ENCODE data around the gene STOM. TPM values are rescaled to one million over a fixed set of nuclear protein-coding genes. Genes with fewer than 3 reads are reported as not detected.
"Not testable (repeated sequence)": the region's sequence is repeated elsewhere in the genome, so short reads cannot be mapped to it uniquely, and the experiment has no call there.

Gene STOM
- total RNA-seq, 1 experiment from 2014 or later, result 33.1 TPM

DNA sequence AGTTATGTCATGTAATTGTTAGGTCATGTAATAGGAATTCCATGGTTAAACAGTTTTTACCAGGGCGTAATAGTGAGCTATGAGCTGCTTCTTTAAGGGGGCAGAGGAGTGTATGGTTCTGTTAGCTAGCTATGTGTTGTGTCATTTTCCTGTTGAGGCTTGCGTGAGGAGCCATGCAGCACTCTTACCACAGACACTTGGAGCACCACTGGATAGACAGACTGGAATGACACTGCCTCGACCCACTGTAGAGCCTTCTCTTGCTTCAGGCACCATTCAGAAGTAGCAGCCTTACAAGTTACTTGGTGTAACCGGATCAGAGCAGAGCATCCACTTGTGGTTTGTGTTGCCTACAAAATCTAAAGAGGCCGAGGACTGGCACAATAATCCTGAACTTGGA lies 28.3 kb upstream of the STOM start:
- TF ChIP-seq, protein P1, sequence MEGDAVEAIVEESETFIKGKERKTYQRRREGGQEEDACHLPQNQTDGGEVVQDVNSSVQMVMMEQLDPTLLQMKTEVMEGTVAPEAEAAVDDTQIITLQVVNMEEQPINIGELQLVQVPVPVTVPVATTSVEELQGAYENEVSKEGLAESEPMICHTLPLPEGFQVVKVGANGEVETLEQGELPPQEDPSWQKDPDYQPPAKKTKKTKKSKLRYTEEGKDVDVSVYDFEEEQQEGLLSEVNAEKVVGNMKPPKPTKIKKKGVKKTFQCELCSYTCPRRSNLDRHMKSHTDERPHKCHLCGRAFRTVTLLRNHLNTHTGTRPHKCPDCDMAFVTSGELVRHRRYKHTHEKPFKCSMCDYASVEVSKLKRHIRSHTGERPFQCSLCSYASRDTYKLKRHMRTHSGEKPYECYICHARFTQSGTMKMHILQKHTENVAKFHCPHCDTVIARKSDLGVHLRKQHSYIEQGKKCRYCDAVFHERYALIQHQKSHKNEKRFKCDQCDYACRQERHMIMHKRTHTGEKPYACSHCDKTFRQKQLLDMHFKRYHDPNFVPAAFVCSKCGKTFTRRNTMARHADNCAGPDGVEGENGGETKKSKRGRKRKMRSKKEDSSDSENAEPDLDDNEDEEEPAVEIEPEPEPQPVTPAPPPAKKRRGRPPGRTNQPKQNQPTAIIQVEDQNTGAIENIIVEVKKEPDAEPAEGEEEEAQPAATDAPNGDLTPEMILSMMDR (IDR thresholded peaks at IDR 0.05; ENCODE audit: insufficient read depth in 1 of 2, low read depth in 1 of 2, low read length in 1 of 2, severe bottlenecking in 1 of 2, unreplicated experiment in 1 of 2), result no peak
- peaks cover 17% of the 10 kb centered on the region for H3K9me3 Mint-ChIP-seq (ENCODE audit: unreplicated experiment)
- H3K36me3 ChIP-seq (ENCODE audit: control insufficient read depth, insufficient read depth, low read length), result no peaks in the 10 kb centered on the region
- no peak overlapping the region for H3K27ac Mint-ChIP-seq (ENCODE audit: unreplicated experiment)
- H3K4me3 Mint-ChIP-seq (ENCODE audit: unreplicated experiment), result no peak overlapping the region
- H3K36me3 Mint-ChIP-seq (ENCODE audit: insufficient read depth, unreplicated experiment), result no peaks in the 10 kb centered on the region
- H3K27me3 Mint-ChIP-seq (ENCODE audit: insufficient read depth, unreplicated experiment), result no peaks in the 10 kb centered on the region
- no peak for DNase-seq
- POLR2A ChIA-PET, result no interaction called here
- H3K4me1 Mint-ChIP-seq (ENCODE audit: low read depth, unreplicated experiment), result peaks cover under 1% of the 10 kb centered on the region
- H3K27me3 ChIP-seq (replicated peaks; ENCODE audit: control insufficient read depth, insufficient read depth, low read length), result no peaks in the 10 kb centered on the region
- no TSS peak for BruUV-seq (replicated peaks)
- no peak overlapping the region for H3K4me3 ChIP-seq (ENCODE audit: low read depth, low read length)
- CTCF ChIA-PET, result interaction anchor here (3.3 kb wide), 1 partner anchor 79 kb away, joined by 20 read pairs; no protein-coding TSS in a partner anchor
- H3K4me1 ChIP-seq, result no peaks in the 10 kb centered on the region
- H3K9me3 ChIP-seq, result peaks cover 3% of the 10 kb centered on the region; the same call in 1 of the 2 replicates
- intact Hi-C loops (cut with micrococcal nuclease; ENCODE audit: unreplicated experiment), result no loop called here

- DNase-seq; H3K4me1 Mint-ChIP-seq (ENCODE audit: low read depth, unreplicated experiment); H3K4me3 ChIP-seq (ENCODE audit: low read depth, low read length); H3K36me3 ChIP-seq (ENCODE audit: control insufficient read depth, insufficient read depth, low read length); H3K27me3 ChIP-seq (replicated peaks; ENCODE audit: control insufficient read depth, insufficient read depth, low read length); CTCF ChIA-PET; H3K27ac Mint-ChIP-seq (ENCODE audit: unreplicated experiment); H3K9me3 ChIP-seq; H3K36me3 Mint-ChIP-seq (ENCODE audit: insufficient read depth, unreplicated experiment); BruUV-seq (replicated peaks); POLR2A ChIA-PET; H3K4me1 ChIP-seq; H3K4me3 Mint-ChIP-seq (ENCODE audit: unreplicated experiment); H3K27me3 Mint-ChIP-seq (ENCODE audit: insufficient read depth, unreplicated experiment); intact Hi-C loops (cut with micrococcal nuclease; ENCODE audit: unreplicated experiment): not testable (repeated sequence)
- peaks cover 17% of the 10 kb centered on the region for H3K9me3 Mint-ChIP-seq (ENCODE audit: unreplicated experiment)
Observed at GRCh38 chr9:121397277-121397676, 27.2 kb upstream of the STOM start.

DNA sequence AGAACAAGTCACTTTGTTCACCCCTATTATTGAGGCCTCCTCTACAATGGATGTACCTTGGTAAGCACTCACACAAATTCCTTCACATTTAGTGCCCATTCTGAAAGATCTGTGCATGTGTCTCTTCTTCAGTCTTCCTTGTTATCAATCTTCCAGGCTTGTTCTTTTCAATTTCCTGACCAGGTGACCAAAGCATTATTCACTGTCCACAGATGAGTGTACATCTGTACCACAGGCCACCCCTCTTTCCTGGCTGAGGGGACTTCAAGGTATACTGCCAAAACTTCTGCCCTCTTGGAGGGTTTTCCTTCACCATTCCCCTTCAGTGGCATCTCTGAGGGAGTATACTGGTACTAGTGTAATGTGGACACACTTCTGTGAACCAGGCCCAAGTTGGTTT lies 25.5 kb upstream of the STOM start:
- no peaks in the 10 kb centered on the region for H3K36me3 ChIP-seq (ENCODE audit: control insufficient read depth, insufficient read depth, low read length)
- peaks cover 7% of the 10 kb centered on the region for H3K4me1 Mint-ChIP-seq (ENCODE audit: low read depth, unreplicated experiment)

More for the DNA sequence above, 25.5 kb upstream of the STOM start:
- POLR2A ChIA-PET, result no interaction called here
- Histone ChIP-seq H3K4me3 (ENCODE audit: low read depth, low read length) (no peak overlapping the region), H3K9me3 (peaks cover 3% of the 10 kb centered on the region; the same call in 1 of the 2 replicates), H3K27me3 (replicated peaks; ENCODE audit: control insufficient read depth, insufficient read depth, low read length) (no peaks in the 10 kb centered on the region), H3K4me1 (no peaks in the 10 kb centered on the region)
- Mint-ChIP-seq H3K27ac (ENCODE audit: unreplicated experiment) (no peak overlapping the region), H3K36me3 (ENCODE audit: insufficient read depth, unreplicated experiment) (no peaks in the 10 kb centered on the region), H3K27me3 (ENCODE audit: insufficient read depth, unreplicated experiment) (no peaks in the 10 kb centered on the region), H3K9me3 (ENCODE audit: unreplicated experiment) (peaks cover 17% of the 10 kb centered on the region), H3K4me3 (ENCODE audit: unreplicated experiment) (no peak overlapping the region)
- intact Hi-C loops (cut with micrococcal nuclease; ENCODE audit: unreplicated experiment), result no loop called here
- TF ChIP-seq, protein P1 (IDR thresholded peaks at IDR 0.05; ENCODE audit: insufficient read depth in 1 of 2, low read depth in 1 of 2, low read length in 1 of 2, severe bottlenecking in 1 of 2, unreplicated experiment in 1 of 2), result no peak
- BruUV-seq (replicated peaks), result no TSS peak
- DNase-seq, result no peak
- CTCF ChIA-PET, result no interaction called here
